AG09309 (cell line): ENCODE results near the gene TRIM17.
A peak's percentile ranks its signal among the peaks of the same experiment; 100 is the strongest.

Experiments used
- DNase-seq: peaks from one replicate; pipeline ENCODE4 v3.0.0-alpha.2; 2010; ENCODE audit warnings: low read depth
- H3K4me3 ChIP-seq: 2 replicates; pipeline ENCODE4 v1.5.1; 2011; ENCODE audit warnings: mild to moderate bottlenecking, low read depth, low read length, moderate library complexity; ENCODE audit not compliant: control insufficient read depth
- TF ChIP-seq, protein P1 (sequence below): IDR thresholded peaks from 2 replicates; pipeline ENCODE4 v1.5.1; 2011; ENCODE audit warnings: mild to moderate bottlenecking, low read depth, low read length, inconsistent platforms; ENCODE audit not compliant: insufficient read depth, control insufficient read depth; ENCODE audit errors: missing control alignments

The TRIM17 gene

DNA sequence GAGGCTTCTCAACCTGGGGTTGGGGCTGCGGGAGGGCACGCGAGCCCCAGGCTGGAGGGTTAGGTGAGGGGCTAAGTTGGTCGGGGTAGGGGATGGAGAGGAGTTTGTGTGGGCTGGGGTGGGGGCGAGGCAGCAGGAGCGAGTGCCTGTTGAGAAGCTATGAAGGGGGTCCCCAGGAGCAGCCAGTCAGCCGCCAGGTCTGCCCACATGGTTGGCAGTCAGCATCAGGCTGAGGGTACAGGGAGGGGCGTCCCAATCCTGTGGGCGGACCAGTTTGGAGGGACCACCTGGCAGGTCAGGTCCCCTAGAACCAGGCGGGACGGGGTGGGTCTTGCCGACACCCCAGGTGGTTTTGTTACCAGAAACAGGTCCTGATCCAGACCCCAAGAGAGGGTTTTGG, 400 bp upstream of the TRIM17 start:
- H3K4me3 ChIP-seq: no peak overlapping the region
- TF ChIP-seq, protein P1, sequence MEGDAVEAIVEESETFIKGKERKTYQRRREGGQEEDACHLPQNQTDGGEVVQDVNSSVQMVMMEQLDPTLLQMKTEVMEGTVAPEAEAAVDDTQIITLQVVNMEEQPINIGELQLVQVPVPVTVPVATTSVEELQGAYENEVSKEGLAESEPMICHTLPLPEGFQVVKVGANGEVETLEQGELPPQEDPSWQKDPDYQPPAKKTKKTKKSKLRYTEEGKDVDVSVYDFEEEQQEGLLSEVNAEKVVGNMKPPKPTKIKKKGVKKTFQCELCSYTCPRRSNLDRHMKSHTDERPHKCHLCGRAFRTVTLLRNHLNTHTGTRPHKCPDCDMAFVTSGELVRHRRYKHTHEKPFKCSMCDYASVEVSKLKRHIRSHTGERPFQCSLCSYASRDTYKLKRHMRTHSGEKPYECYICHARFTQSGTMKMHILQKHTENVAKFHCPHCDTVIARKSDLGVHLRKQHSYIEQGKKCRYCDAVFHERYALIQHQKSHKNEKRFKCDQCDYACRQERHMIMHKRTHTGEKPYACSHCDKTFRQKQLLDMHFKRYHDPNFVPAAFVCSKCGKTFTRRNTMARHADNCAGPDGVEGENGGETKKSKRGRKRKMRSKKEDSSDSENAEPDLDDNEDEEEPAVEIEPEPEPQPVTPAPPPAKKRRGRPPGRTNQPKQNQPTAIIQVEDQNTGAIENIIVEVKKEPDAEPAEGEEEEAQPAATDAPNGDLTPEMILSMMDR: no peak
- no peak for DNase-seq

DNA sequence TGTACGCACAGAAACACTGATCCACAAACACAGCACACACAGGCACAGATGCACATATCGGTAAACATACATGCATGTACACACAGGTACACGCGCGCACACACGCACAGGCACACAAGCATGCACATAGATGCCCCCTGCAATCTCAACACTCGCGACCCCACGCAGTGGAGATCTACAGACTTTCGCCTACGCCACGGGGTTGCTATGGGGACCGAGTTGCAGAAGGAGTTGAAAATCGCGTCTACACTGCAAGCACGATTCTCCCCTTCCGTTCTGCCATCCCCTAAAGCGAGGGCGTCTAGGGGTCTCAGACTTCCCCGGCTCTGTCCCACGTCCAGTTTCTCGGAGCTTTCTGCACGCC, 826 bp downstream of the TRIM17 start:
- TF ChIP-seq, protein P1: no peak
- peak overlapping the region; percentile 31 for H3K4me3 ChIP-seq
- DNase-seq: no peak

DNA sequence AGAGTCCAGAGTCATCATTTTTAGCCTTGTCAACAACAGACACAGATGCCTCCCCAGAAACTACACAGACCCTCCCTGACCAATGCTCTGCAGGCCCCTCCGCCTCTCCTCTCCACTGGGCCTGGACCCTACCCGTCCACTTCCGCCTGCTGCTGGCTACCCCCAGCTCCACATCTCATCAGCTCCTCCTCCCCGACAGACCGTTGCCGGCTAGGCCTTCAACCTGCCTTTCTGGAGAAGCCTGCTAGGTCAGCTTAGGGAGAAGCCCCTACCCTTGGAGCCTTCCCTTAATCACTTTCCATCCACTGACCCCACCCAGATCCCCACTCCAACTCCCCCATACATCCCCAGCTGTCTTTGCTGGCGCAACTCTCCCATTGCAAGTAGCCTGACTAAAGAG, 1.4 kb downstream of the TRIM17 start:
- DNase-seq: no peak
- TF ChIP-seq, protein P1: no peak
- H3K4me3 ChIP-seq: no peak overlapping the region

DNA sequence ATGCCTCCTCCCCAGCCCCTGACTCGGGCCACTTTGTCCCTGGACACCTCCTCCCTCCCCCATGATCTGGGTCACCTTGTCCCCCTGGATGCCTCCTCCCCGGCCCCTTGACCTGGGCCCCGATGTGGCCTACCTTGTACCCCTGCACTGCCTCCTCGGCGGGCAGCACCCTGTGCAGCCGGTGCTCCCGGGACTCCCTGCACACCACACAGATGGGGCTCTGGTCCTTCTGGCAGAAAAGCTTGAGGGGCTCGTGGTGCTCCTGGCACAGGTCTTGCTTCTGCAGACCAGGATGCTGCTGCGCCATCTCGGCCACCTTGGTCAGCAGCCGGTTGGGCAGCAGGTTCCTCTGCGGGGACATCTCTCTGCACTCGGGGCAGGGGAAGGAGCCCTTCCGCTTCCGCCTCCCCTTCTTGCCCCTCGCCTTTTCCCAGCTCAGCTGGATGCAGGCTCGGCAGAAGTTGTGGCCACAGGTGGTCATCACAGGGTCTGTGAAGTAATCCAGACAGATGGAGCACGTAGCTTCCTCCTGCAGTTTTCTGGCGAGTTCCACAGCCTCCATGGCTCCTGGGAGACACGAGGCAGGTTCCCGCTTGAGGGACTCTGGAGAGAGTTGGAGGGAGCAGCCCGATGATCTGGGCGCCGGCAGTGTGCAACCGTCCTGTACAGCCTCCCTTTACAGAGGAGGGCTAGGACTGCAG, 2.0 kb downstream of the TRIM17 start:
- DNase-seq: no peak
- H3K4me3 ChIP-seq: no peak overlapping the region
- TF ChIP-seq, protein P1: no peak

DNA sequence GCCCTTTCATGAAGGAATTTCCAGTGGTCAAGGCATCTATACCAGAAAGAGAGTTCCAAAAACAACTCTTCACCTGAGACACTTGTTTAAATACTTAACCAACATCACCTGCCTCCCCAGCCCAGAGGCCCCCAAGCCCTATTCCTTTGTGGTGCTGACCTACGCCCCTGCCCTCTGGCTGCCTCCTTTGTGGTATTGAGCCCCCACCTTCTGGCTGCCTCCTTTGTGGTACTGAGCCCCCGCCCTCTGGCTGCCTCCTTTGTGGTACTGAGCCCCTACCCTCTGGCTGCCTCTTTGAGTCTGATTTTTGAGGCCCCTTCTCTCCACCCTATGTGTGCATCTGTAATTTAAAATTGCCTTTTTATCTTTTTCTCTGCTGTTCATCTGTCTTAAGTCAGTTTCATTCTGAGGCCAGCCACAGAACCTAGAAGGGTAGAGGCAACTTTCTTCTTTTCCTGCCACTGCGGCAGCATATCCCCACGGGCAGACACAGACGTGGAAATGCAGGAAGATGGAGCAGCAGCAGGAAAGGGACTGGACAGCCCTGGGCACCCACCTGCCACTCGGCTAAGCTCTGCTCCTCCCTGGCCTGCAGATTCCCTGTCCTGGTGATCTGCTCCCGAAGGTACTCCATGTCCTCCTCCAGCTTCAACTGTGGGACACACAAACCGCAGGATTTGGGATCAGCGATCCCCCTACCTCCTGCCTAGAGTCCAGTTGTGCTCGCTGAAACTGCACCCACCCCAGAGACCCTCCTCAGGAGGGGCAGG, 3.2 kb downstream of the TRIM17 start:
- TF ChIP-seq, protein P1: no peak
- H3K4me3 ChIP-seq: no peak overlapping the region
- DNase-seq: no peak

DNA sequence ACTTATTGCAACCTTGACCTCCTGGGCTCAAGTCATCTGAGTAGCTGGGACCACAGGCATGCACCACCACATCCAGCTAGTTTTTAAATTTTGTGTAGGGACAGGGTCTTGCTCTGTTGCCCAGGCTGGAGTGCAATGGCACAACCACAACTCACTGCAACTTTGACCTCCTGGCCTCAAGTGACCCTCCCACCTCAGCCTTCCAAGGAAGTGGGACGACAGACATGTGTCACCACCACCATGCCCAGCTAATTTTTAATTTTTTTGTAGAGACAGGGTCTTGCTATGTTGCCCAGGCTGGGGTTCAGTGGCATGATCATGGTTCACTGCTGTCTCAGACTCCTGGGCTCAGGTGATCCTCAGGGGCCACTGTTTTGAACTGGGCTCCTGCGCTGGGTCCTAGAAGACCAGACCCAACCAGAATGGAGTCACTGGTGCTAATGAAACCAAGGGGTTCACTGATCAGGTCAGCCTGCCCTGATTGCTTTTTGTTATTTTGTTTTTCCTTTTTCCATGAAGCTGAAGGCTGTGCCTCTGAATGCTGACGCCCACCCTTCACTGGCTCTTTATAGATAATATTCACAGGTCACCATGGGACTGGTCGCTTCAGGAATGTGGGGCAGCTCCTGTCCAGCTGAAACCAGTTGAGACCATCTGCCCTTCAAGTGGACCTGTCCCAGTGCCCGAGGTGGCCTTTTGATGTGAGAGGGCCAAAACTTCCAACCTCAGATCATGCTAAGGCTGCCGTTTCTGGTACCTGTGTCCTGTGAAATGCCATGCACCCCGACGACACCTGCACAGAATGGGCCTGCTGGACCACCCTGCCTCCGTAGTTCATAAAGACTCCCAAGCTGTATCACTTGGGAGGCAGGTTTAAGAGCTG, 4.9 kb downstream of the TRIM17 start:
- TF ChIP-seq, protein P1: no peak
- DNase-seq: no peak
- no peak overlapping the region for H3K4me3 ChIP-seq
